ENCODE results near the gene CRHR2. TPM values are rescaled to one million over a fixed set of nuclear protein-coding genes. Genes with fewer than 3 reads are reported as not detected.
"Not testable (repeated sequence)": the region's sequence is repeated elsewhere in the genome, so short reads cannot be mapped to it uniquely, and the experiment has no call there.

CRHR2 gene
- polyA plus RNA-seq, 1 donor = 1.9 TPM

DNA sequence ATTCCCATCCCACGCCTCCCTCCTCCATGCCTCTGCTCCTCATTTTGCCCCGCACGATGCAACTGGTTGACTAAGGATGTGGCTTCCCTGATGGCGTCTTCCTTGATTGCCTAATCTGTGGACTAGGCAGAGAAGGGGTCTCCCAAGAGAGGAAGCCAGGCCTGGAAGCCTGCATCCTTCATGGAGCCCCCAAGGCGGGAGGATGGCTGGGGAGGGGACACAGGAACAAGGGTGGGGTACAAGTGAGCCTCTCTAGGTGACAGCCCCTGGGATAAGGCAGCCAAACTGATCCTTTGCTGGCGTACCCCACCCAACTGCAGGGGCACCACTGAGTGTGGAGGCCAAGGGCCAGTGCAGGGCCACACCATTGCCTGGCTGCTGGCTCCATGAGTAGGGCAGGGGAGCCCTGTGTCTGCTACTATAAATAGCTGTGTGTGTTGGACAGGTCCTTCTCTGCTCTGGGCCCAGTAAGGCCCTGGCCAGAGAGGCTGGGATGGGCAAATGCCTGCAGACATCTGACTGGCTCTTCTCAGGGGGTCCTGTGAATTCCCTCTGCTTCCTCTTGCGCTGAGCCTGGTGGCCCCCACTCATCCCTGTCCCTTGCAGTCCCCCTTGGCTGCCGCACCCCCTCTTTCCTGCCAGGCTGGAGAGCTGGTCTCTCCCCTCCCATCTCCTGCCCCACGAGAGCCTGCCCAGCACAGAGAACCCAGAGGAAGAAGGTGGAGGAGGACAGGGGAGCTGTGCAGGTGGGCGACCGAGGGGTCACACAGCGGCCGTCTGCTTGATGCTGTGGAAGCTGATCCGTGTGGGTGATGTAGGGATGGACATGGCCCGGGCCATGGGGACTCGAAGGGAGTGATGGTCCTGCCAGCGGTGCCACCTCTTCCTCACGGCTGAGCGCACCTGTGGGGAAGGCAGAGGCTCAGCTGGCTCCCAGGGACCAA, 29.3 kb downstream of the CRHR2 start:
- no peak for DNase-seq

- no peak for DNase-seq
Measured at GRCh38 chr7:30652132-30652531, 30.1 kb downstream of the CRHR2 start.

- no peak for DNase-seq
Measured at GRCh38 chr7:30650421-30650808, 31.8 kb downstream of the CRHR2 start.

DNA sequence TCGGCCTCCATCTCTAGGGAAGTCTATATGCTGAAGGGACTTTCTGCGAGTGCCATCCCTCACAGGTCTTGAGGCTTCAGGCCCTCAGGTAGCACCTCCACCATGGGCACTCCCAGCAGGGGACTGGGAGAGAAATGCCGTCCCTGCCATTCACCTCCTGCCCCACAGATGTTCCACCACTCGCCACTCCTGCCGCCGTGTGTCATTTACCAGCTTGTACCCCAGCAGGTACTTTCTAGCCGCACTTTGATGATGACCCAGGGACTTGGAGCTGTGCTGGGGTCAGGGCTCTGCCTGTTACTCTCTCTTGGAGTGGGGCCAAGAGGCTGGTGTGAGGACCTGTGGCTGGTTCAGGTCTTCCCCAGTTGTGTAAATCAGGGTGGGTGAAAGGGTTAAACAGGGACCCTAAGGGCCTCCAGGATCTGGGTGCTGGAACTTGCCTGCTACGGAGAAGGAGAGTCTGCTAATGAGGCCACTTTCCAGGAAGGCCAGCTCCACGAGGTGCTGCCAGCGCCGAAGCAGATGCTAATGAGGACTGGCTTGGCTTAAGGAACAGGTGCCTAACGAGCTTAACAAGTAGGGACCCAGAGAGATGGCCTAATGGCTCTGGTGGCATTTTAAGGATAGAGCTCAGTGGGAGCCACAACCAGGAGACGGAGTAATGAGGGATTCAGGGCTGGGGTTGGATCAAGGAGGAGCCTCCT, 32.4 kb downstream of the CRHR2 start:
- no peak for DNase-seq

DNA sequence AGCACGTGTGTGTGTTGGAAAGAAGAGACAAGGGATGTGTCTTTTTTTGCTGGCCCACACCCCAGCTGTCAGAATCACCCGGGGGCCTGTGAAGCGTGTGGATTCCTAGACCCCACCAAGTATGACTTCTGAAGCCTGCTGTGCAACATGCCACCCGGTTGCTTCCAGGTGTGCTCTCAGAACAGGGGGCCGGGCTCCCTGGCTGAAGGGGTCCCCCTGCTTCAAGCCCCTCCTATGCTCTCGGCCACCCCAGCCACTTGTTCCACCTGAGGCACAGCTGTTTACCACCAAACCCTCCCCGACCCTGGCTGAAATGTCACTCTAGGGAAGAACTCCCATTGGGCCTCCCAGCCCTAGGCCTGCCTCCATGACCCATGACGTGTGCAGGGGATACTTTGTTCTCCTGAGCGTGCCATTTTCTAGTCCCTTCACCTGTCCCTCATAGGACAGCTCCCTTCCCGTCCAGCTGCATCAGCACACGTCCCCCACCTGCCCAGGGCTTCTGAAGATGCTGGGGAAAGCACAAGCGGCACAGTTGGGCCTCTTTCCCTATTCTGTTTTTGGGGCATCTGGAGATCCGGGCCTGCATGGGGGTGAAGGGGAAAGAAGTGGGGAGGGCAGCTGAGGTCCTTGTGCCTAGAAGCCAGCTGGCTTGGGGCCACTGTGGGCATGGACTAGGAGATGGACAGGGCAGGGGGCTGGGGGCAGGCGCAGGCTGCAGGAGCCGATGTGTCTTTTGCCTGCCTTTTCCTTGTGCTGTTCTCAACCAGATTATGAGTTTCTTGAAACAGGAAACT, 33.3 kb downstream of the CRHR2 start:
- DNase-seq = no peak

DNA sequence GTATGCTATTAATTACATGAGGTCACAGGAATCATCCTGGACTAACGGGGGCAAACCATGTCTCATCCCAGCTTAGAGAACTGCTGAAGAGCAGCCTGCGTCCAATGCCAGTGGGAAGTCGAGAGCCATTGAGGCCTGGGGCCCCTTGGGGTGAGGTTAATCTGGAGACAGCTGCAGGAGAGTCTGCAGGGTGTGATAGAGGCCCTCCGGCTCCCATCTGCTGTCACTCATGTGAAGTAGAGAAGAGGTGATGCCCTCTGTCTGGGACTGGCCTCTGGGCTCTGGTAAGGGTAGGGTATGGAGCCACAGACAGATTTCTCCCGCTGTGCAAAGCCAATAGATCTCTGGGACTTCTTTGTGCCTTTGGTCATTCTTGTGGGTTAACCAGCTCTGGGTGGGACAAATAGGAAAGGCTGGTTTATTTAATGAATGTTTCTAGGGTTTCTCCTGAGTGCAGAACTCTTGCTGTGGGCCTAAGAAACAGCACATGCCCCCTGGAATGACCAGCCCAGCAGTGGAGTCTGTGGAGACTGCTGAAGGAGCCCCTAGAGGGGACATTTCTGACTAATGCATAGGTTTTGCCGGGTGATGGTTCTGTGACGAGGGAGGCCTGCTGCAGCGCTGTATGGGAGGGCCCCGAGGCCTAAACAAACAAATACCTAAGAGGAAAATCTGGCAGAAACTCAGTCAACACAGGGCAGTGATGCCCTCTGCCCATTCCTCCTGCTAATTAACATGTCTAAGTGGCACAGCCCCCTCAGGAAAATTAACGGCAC, 34.5 kb downstream of the CRHR2 start:
- DNase-seq = no peak

- no peak for DNase-seq
Measured at GRCh38 chr7:30646154-30646553, 36.1 kb downstream of the CRHR2 start.

DNA sequence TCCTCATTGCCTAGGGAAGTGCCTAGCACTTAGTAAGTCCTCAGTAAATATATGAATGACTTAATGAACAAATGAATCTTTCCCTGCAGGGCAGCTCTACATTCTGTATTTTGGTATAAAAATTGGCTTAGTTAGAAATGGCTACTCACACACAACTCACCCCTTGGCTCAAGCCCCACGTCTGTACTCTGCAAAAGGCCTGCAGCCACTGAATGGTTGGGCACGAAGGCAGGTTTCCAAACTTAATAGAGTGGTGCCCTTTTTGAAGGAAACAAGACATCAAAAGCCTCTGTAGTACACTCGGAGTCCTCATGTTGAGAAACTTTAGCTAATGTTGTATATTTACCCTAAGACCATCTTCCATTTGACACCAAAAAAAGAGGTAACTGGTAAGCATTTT, 36.6 kb downstream of the CRHR2 start:
- no peak for DNase-seq

GRCh38 chr7:30644286-30644955, 37.8 kb downstream of the CRHR2 start:
- no peak for DNase-seq

DNA sequence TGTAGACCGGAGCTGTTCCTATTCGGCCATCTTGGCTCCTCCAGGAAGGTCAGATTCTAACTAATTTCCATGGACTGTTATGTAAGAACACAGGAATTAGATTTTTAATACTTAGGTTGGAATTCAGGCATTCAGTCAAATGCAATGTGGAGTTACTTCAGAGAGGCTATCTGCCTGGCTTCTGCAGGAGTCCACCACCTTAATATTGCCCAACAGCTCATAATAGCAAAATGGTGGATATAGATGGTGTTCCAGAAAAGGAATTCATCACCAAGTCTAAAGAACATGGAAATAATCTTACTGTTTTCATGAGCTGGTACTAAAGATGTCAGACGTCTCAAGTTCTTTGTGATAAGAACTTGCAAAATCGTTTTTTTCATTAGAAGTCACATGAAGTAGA, 39.5 kb downstream of the CRHR2 start:
- no peak for DNase-seq

- not testable (repeated sequence) for DNase-seq
Measured at GRCh38 chr7:30642322-30642721, 39.9 kb downstream of the CRHR2 start.

GRCh38 chr7:30635798-30636197, 46.5 kb downstream of the CRHR2 start:
- DNase-seq = no peak

GRCh38 chr7:30634634-30635201, 47.5 kb downstream of the CRHR2 start:
- no peak for DNase-seq

DNA sequence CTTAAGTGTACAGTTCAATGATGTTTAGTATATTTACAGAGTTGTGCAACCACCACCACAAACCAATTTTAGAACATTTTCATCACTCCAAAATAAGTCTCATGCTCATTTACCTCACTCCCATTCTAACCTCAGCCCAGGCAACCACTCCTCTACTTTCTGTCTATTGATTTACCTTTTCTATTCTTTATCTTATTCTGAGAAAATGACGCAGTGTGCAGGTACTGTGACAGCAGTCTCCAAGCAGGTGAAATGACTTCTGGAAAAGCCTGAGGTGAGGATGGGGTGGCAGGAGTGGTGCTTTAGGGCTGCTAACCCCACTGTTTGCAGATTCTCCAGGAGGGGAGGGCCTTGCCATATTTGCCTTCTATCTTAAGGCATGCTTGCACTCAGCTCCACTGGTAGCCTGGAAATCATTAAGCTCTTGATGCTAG, 48.0 kb downstream of the CRHR2 start:
- no peak for DNase-seq

DNA sequence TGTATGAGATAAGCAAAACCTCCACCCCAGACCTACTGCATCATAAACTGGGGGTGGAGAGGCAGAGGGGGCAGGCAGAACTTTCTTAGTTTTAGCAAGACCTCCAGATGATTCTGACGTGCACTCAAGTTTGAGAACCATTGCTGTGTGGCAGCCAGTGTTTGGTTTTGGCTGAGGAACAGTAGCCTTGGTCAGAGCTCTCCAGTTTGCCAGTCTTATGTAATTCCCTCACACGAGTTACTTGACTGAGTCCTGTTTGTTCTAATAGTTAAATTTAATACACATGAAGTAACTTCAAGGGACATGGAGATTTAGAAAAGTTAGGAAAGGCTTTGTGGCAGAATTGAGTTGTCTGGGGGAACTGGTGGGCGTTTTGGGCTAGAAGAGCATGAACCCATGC, 49.0 kb downstream of the CRHR2 start:
- no peak for DNase-seq

GRCh38 chr7:30630986-30631385, 51.3 kb downstream of the CRHR2 start:
- no peak for DNase-seq

DNA sequence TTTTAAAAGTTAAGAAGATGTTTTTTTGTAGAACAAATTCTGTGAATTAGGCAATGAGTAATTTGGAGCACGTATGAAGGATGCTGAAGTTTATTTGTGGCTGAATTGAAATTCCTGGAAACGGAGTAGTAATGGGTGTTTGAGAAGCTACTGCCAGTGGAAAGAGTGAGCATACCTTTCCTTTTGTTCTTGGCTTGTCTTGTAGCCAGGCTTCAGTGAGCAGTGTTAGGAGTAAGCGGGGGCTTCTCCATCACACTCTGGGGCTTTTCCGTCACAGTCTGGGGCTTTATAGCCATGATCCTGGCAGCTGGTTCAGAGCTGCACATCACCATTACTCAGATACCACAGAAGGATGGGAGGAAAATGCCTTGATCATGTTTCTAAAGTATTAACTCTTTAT, 55.2 kb downstream of the CRHR2 start:
- DNase-seq = no peak

- no peak for DNase-seq
Measured at GRCh38 chr7:30625283-30625682, 57.0 kb downstream of the CRHR2 start.

DNA sequence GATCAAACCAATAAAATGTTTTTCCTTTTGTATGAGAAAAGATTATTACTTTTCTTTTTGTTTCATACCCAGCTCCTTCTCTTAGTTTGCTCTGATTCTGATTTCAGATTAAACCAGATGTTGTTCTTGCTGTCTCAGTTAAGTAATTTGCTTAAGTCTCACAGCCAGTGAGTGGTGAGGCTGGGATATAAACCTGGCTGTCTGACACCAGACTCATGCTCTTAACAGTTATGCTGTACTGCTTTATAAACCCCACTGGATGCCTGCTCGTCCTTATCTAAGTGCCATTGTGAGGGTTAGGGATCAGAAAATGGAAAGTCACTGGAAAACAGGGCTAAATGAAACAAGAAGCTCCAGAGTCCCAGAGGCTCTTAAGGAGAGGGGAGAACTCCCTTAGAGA, 63.3 kb downstream of the CRHR2 start:
- no peak for DNase-seq

DNA sequence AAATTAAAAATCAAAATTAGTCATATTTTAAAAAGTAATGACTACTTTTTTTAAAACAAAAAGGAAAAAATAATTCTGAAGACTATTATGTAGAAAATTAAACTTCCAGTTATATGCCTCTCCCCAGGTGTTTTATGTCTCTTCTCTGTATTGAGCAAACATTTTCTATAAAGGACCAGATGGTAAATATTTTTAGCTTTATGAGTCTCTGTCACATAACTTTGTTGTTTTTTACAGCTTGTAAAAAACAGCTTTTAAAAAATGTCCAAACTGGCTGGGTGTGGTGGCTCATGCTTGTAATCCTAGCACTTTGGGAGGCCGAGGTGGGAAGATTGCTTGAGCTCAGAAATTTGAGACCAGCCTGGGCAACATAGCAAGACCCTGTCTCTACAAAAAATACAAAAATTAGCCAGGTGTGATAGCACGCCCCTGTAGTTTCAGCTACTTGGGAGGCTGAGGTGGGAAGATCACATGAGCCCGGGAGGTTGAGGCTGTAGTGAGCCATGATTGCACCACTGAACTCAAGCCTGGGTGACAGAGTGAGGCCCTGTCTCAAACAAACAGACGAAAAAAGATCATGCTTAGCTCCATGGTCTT, 64.1 kb downstream of the CRHR2 start:
- no peak for DNase-seq

DNA sequence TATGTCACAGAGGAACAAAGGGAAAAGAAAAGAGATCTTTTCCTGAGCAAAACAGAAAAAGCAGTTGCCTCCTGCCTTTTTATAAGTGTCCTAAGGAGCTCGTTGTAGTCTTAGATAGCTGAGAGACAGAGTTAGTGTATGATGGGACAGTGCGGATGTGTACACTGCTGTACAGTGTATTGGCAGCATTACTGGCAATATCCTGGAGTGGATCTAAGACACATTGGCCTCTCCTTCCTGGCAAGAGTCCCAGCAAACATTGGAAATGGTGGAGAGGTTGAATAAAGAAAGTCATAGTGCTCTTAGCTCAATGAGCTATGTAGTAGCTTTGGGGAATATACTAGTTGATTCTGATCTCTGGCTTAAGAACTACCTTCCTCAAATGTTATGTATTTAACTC, 64.9 kb downstream of the CRHR2 start:
- no peak for DNase-seq
